HCT116 (cell line): ENCODE measurements around the gene MCC.

Source experiments
- CBX3 ChIP-seq: IDR thresholded peaks from 2 replicates; pipeline ENCODE4 v1.6.1; 2012; ENCODE audit warnings: low read depth
- EZH2 ChIP-seq: fragments of 200-600 bp; sonication (generic); IDR thresholded peaks from 2 replicates; pipeline ENCODE4 v1.6.1; 2017; ENCODE audit warnings: antibody characterized with exemption, mixed run types
- JUND ChIP-seq: IDR thresholded peaks from 2 replicates; pipeline ENCODE4 v1.6.1; 2012
- POLR2A ChIP-seq: IDR thresholded peaks from 2 replicates; pipeline ENCODE4 v1.7.0; 2011; ENCODE audit warnings: borderline replicate concordance; ENCODE audit not compliant: insufficient read depth, insufficient read length; ENCODE audit errors: extremely low read depth
- RAD21 ChIP-seq: IDR thresholded peaks from 2 replicates; pipeline ENCODE4 v1.6.1; 2012; ENCODE audit warnings: low read depth, mild to moderate bottlenecking
- SP1 ChIP-seq: IDR thresholded peaks from 2 replicates; pipeline ENCODE4 v1.6.1; 2012; ENCODE audit warnings: low read depth
- ZFX ChIP-seq: fragments of 450-650 bp; IDR thresholded peaks from 2 replicates; pipeline ENCODE4 v1.6.1; 2017
- ZNF274 ChIP-seq: fragments of 200-500 bp; sonication (Bioruptor generic); IDR thresholded peaks from 2 replicates; pipeline ENCODE4 v1.6.1; 2014; ENCODE audit warnings: mild to moderate bottlenecking, low read depth, low read length, inconsistent platforms
- TF ChIP-seq, protein P1 (sequence below), 3 experiments: fragments of 200-600 bp in 1 of 3; sonication (generic) in 1 of 3; IDR thresholded peaks in 2 of 3; conservative IDR thresholded peaks in 1 of 3; 2 replicates each; pipeline ENCODE4 v1.5.1; 2012 to 2017; ENCODE audit warnings: low read depth in 2 of 3, low read length in 2 of 3, antibody characterized with exemption in 1 of 3, borderline replicate concordance in 1 of 3, control low read depth in 1 of 3, mild to moderate bottlenecking in 1 of 3, mixed read lengths in 1 of 3, mixed run types in 1 of 3, moderate library complexity in 1 of 3; ENCODE audit not compliant: insufficient read depth in 1 of 3
- TF ChIP-seq, protein P2 (sequence below): IDR thresholded peaks from 2 replicates; pipeline ENCODE4 v1.6.1; 2012; ENCODE audit warnings: low read depth
- TF ChIP-seq, protein P3 (sequence below): IDR thresholded peaks from 2 replicates; pipeline ENCODE4 v1.6.1; 2012

DNA sequence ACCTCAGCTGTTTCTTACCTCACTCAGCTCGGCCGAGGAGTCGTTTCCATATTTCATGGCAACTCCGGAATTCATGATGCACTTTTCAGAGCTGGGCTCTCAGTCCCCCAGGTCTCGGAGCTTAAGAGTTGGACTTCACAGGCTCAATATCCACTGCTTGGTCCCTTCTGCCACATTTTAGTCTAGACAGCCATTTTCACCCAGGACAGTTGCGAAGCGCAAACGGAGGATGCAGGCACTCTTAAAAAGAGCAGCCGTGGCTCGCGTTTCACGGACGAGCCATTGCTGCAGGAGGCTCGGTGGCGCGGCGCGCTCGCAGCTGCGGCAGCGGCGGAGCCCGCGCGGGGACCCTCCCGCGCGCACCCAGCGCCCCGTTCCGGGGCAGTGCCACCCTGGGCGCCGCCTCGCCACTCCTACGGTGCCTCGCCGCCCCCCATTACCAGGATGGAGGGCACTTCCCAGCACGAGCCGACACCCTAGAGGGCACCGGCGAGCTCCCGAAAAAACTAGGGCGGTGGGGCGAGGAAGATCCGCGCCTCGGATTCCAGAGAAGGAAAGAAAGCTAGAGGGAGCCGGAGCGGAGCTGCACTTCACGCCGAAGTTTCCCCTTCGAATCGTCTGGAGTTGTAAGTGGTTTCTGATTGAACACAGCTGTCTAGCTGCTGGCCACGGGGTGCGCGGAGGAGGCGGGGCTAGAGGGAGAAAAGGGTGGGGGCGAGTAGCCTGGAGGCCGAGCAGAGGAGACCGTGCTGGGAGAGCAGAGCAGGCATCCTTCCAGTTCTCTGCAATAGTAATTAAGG, 193.7 kb downstream of the MCC start:
- TF ChIP-seq ZFX (no peak), EZH2 (no peak), RAD21 (peak; percentile 12; the same call in 1 of the 2 replicates), SP1 (no peak; the same call in 1 of the 2 replicates), CBX3 (no peak), POLR2A (peak; percentile 56), ZNF274 (no peak), JUND (no peak)
- TF ChIP-seq, protein P1, sequence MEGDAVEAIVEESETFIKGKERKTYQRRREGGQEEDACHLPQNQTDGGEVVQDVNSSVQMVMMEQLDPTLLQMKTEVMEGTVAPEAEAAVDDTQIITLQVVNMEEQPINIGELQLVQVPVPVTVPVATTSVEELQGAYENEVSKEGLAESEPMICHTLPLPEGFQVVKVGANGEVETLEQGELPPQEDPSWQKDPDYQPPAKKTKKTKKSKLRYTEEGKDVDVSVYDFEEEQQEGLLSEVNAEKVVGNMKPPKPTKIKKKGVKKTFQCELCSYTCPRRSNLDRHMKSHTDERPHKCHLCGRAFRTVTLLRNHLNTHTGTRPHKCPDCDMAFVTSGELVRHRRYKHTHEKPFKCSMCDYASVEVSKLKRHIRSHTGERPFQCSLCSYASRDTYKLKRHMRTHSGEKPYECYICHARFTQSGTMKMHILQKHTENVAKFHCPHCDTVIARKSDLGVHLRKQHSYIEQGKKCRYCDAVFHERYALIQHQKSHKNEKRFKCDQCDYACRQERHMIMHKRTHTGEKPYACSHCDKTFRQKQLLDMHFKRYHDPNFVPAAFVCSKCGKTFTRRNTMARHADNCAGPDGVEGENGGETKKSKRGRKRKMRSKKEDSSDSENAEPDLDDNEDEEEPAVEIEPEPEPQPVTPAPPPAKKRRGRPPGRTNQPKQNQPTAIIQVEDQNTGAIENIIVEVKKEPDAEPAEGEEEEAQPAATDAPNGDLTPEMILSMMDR (IDR thresholded peaks at IDR 0.05 in 2 of 3, conservative IDR thresholded peaks at IDR 0.05 in 1 of 3; ENCODE audit: borderline replicate concordance in 1 of 3, insufficient read depth in 1 of 3, low read depth in 2 of 3, low read length in 2 of 3) = 0 out of 6 replicates have a peak, but pooled peaks of 2 of the 3 experiments have one; percentile 9 to 10
- TF ChIP-seq, protein P2, sequence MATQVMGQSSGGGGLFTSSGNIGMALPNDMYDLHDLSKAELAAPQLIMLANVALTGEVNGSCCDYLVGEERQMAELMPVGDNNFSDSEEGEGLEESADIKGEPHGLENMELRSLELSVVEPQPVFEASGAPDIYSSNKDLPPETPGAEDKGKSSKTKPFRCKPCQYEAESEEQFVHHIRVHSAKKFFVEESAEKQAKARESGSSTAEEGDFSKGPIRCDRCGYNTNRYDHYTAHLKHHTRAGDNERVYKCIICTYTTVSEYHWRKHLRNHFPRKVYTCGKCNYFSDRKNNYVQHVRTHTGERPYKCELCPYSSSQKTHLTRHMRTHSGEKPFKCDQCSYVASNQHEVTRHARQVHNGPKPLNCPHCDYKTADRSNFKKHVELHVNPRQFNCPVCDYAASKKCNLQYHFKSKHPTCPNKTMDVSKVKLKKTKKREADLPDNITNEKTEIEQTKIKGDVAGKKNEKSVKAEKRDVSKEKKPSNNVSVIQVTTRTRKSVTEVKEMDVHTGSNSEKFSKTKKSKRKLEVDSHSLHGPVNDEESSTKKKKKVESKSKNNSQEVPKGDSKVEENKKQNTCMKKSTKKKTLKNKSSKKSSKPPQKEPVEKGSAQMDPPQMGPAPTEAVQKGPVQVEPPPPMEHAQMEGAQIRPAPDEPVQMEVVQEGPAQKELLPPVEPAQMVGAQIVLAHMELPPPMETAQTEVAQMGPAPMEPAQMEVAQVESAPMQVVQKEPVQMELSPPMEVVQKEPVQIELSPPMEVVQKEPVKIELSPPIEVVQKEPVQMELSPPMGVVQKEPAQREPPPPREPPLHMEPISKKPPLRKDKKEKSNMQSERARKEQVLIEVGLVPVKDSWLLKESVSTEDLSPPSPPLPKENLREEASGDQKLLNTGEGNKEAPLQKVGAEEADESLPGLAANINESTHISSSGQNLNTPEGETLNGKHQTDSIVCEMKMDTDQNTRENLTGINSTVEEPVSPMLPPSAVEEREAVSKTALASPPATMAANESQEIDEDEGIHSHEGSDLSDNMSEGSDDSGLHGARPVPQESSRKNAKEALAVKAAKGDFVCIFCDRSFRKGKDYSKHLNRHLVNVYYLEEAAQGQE = no peak
- TF ChIP-seq, protein P3, sequence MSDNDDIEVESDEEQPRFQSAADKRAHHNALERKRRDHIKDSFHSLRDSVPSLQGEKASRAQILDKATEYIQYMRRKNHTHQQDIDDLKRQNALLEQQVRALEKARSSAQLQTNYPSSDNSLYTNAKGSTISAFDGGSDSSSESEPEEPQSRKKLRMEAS = peak; percentile 72; the same call in 1 of the 2 replicates
